Chondrocyte (in vitro differentiated cells): ENCODE results near the gene CARD18. TPM values are rescaled to one million over a fixed set of nuclear protein-coding genes. Genes with fewer than 3 reads are reported as not detected.

Source experiments
- DNase-seq: peaks from one replicate; pipeline ENCODE4 v3.0.0; 2021; ENCODE audit warnings: mixed read lengths, low spot score
- H3K27ac Mint-ChIP-seq: one replicate; pipeline ENCODE4 v1.8.0; 2021; ENCODE audit warnings: mild to moderate bottlenecking, moderate library complexity, mixed read lengths; ENCODE audit not compliant: unreplicated experiment
- H3K27me3 Mint-ChIP-seq: 2 replicates; pipeline ENCODE4 v1.8.0; 2021; ENCODE audit warnings: low read depth, mixed read lengths
- H3K36me3 Mint-ChIP-seq: 2 replicates; pipeline ENCODE4 v1.8.0; 2021; ENCODE audit warnings: low read depth, mixed read lengths
- H3K4me1 Mint-ChIP-seq: 2 replicates; pipeline ENCODE4 v1.8.0; 2021; ENCODE audit warnings: low read depth, mild to moderate bottlenecking, mixed read lengths
- H3K4me3 Mint-ChIP-seq: one replicate; pipeline ENCODE4 v1.8.0; 2021; ENCODE audit warnings: mild to moderate bottlenecking, moderate library complexity, mixed read lengths; ENCODE audit not compliant: unreplicated experiment
- H3K9me3 Mint-ChIP-seq: 2 replicates; pipeline ENCODE4 v1.8.0; 2021; ENCODE audit warnings: low read depth, mixed read lengths
- CTCF ChIP-seq: fragments of 200-600 bp; sonication (generic); IDR thresholded peaks from 2 replicates; pipeline ENCODE4 v1.5.0; 2021; ENCODE audit warnings: antibody characterized with exemption, mild to moderate bottlenecking, moderate library complexity
- long read RNA-seq: library from polyadenylated mRNA; stranded (forward); transcript quantifications from one replicate; pipeline ENCODE4 v2.0.0, GENCODE V29; 2021
- total RNA-seq: library from RNA; stranded (reverse); gene quantifications from 3 replicates; pipeline ENCODE4 v1.2.1, GENCODE V29; 2021

CARD18 gene
- not detected in 3 replicates for total RNA-seq
- long read RNA-seq = 0 reads

- Mint-ChIP-seq H3K36me3 (no peaks in the 10 kb centered on the region), H3K27ac (no peak within 1 kb of the TSS), H3K27me3 (peaks cover 5% of the 10 kb centered on the region), H3K4me1 (peaks cover under 1% of the 10 kb centered on the region), H3K9me3 (peaks cover 3% of the 10 kb centered on the region), H3K4me3 (no peak within 1 kb of the TSS)
- no peak for DNase-seq
- no peak for TF ChIP-seq CTCF
Measured at GRCh38 chr11:105139669-105140068, at the start of gene CARD18. TSS of gene CARD18 (minus strand) at chr11:105139769. CDS start at chr11:105139726, 43 bp downstream.

GRCh38 chr11:105183987-105184386, 44.4 kb upstream of the CARD18 start:
- no peaks in the 10 kb centered on the region for H3K9me3 Mint-ChIP-seq
- H3K36me3 Mint-ChIP-seq = no peaks in the 10 kb centered on the region
- H3K4me3 Mint-ChIP-seq = no peak overlapping the region
- no peak overlapping the region for H3K27ac Mint-ChIP-seq
- TF ChIP-seq CTCF = no peak
- no peaks in the 10 kb centered on the region for H3K4me1 Mint-ChIP-seq
- DNase-seq = no peak
- H3K27me3 Mint-ChIP-seq = peaks cover 15% of the 10 kb centered on the region

GRCh38 chr11:105183426-105183825, 43.9 kb upstream of the CARD18 start:
- TF ChIP-seq CTCF = no peak
- no peak for DNase-seq
- Mint-ChIP-seq H3K27me3 (peaks cover 13% of the 10 kb centered on the region), H3K9me3 (no peaks in the 10 kb centered on the region), H3K4me3 (no peak overlapping the region), H3K27ac (no peak overlapping the region), H3K36me3 (no peaks in the 10 kb centered on the region), H3K4me1 (peaks cover 1% of the 10 kb centered on the region)

- H3K4me1 Mint-ChIP-seq = peaks cover 11% of the 10 kb centered on the region
- H3K9me3 Mint-ChIP-seq = no peaks in the 10 kb centered on the region
- DNase-seq = no peak
- no peak overlapping the region for H3K4me3 Mint-ChIP-seq
- no peak overlapping the region for H3K27ac Mint-ChIP-seq
- peaks cover 2% of the 10 kb centered on the region for H3K27me3 Mint-ChIP-seq
- TF ChIP-seq CTCF = no peak
- H3K36me3 Mint-ChIP-seq = no peaks in the 10 kb centered on the region
Measured at GRCh38 chr11:105181521-105181920, 42.0 kb upstream of the CARD18 start.

- no peak for TF ChIP-seq CTCF
- Mint-ChIP-seq H3K4me1 (peaks cover 11% of the 10 kb centered on the region), H3K27me3 (peaks cover 2% of the 10 kb centered on the region), H3K9me3 (no peaks in the 10 kb centered on the region), H3K36me3 (no peaks in the 10 kb centered on the region), H3K4me3 (no peak overlapping the region), H3K27ac (no peak overlapping the region)
- no peak for DNase-seq
Measured at GRCh38 chr11:105181100-105181499, 41.5 kb upstream of the CARD18 start.
